Loucy (cell line): ENCODE measurements around the gene PLAC8L1.

Experiments
- H2AFZ ChIP-seq: fragments of 200-600 bp; sonication (generic); 2 replicates; pipeline ENCODE4 v1.6.0; 2016; ENCODE audit warnings: antibody characterized with exemption, mild to moderate bottlenecking, low read length, moderate library complexity
- H3F3A ChIP-seq: fragments of 200-600 bp; 2 replicates; pipeline ENCODE4 v1.6.0; 2016; ENCODE audit warnings: antibody characterized with exemption, low read depth, mild to moderate bottlenecking
- H3K27me3 ChIP-seq: fragments of 200-600 bp; sonication (generic); 2 replicates; pipeline ENCODE4 v1.6.1; 2014; ENCODE audit warnings: low read length, mild to moderate bottlenecking; ENCODE audit not compliant: insufficient read depth, poor library complexity, severe bottlenecking
- H3K36me3 ChIP-seq: fragments of 200-600 bp; sonication (generic); 2 replicates; pipeline ENCODE4 v1.6.1; 2016; ENCODE audit warnings: low read length; ENCODE audit not compliant: insufficient read depth
- H3K4me1 ChIP-seq: fragments of 200-600 bp; sonication (generic); 2 replicates; pipeline ENCODE4 v1.5.1; 2014; ENCODE audit warnings: low read length, mild to moderate bottlenecking; ENCODE audit not compliant: insufficient read depth, poor library complexity, severe bottlenecking
- H3K4me2 ChIP-seq: fragments of 200-600 bp; sonication (generic); 2 replicates; pipeline ENCODE4 v1.6.0; 2014; ENCODE audit warnings: antibody characterized with exemption, low read length, low read depth, mild to moderate bottlenecking; ENCODE audit not compliant: poor library complexity, severe bottlenecking
- H3K4me3 ChIP-seq: fragments of 200-600 bp; sonication (generic); 2 replicates; pipeline ENCODE4 v1.5.1; 2014; ENCODE audit warnings: low read length, mild to moderate bottlenecking, mixed read lengths; ENCODE audit not compliant: poor library complexity, severe bottlenecking
- H3K79me2 ChIP-seq: fragments of 200-600 bp; sonication (generic); 2 replicates; pipeline ENCODE4 v1.6.1; 2014; ENCODE audit warnings: low read length; ENCODE audit not compliant: insufficient read depth
- H3K9ac ChIP-seq: fragments of 200-600 bp; sonication (generic); 2 replicates; pipeline ENCODE4 v1.6.0; 2014; ENCODE audit warnings: mild to moderate bottlenecking, low read depth, low read length, moderate library complexity; ENCODE audit not compliant: poor library complexity, severe bottlenecking
- H3K9me2 ChIP-seq: fragments of 200-600 bp; sonication (generic); replicated peaks from 2 replicates; pipeline ENCODE4 v1.6.1; 2016; ENCODE audit warnings: low read depth, low read length, mixed read lengths
- H3K9me3 ChIP-seq: fragments of 200-600 bp; sonication (generic); 2 replicates; pipeline ENCODE4 v1.6.1; 2014; ENCODE audit warnings: mild to moderate bottlenecking, antibody characterized with exemption, low read length, low read depth; ENCODE audit not compliant: insufficient read depth
- H4K20me1 ChIP-seq: fragments of 200-600 bp; sonication (generic); 2 replicates; pipeline ENCODE4 v1.6.0; 2014; ENCODE audit warnings: antibody characterized with exemption, low read length, mild to moderate bottlenecking; ENCODE audit not compliant: insufficient read depth, poor library complexity, severe bottlenecking
- EZH2phosphoT487 ChIP-seq: fragments of 200-600 bp; IDR thresholded peaks from 2 replicates; pipeline ENCODE4 v1.6.1; 2018; ENCODE audit warnings: antibody characterized with exemption, mild to moderate bottlenecking, moderate library complexity, borderline replicate concordance
- TF ChIP-seq, protein P1 (sequence below): fragments of 200-600 bp; sonication (generic); conservative IDR thresholded peaks from 2 replicates; pipeline ENCODE4 v1.5.1; 2014; ENCODE audit warnings: mild to moderate bottlenecking, antibody characterized with exemption, low read length

Gene PLAC8L1

GRCh38 chr5:146040527-146040926 is 64.8 kb downstream of the PLAC8L1 start:
- H4K20me1 ChIP-seq = no peaks in the 10 kb centered on the region
- H3K9ac ChIP-seq = no peak overlapping the region
- H2AFZ ChIP-seq = no peak overlapping the region
- no peak overlapping the region for H3K4me2 ChIP-seq
- no peaks in the 10 kb centered on the region for H3K79me2 ChIP-seq
- no peaks in the 10 kb centered on the region for H3F3A ChIP-seq
- H3K4me3 ChIP-seq = no peak overlapping the region
- H3K9me2 ChIP-seq = no peaks in the 10 kb centered on the region
- H3K9me3 ChIP-seq = no peaks in the 10 kb centered on the region
- no peak for TF ChIP-seq EZH2phosphoT487
- TF ChIP-seq, protein P1, sequence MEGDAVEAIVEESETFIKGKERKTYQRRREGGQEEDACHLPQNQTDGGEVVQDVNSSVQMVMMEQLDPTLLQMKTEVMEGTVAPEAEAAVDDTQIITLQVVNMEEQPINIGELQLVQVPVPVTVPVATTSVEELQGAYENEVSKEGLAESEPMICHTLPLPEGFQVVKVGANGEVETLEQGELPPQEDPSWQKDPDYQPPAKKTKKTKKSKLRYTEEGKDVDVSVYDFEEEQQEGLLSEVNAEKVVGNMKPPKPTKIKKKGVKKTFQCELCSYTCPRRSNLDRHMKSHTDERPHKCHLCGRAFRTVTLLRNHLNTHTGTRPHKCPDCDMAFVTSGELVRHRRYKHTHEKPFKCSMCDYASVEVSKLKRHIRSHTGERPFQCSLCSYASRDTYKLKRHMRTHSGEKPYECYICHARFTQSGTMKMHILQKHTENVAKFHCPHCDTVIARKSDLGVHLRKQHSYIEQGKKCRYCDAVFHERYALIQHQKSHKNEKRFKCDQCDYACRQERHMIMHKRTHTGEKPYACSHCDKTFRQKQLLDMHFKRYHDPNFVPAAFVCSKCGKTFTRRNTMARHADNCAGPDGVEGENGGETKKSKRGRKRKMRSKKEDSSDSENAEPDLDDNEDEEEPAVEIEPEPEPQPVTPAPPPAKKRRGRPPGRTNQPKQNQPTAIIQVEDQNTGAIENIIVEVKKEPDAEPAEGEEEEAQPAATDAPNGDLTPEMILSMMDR = no peak
- peaks cover 11% of the 10 kb centered on the region for H3K4me1 ChIP-seq
- no peaks in the 10 kb centered on the region for H3K36me3 ChIP-seq
- no peaks in the 10 kb centered on the region for H3K27me3 ChIP-seq

DNA sequence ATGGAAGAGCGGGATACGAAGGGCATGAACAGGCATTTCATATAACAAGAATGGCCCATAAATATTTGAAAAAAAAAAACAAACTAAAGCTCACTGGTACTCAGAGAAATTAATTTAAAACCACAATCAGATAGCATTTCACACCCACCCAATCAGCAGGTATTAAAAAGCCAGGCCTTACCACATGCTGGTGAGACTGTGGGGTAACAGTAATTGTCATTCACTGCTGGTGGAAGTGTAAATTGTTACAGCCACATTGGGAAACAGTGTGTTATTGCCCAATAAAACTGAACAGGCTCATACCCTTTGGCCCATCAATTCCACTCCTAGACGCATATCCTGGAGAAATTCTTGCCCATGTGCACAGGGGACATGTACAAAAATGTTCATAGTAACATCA is 66.0 kb downstream of the PLAC8L1 start:
- Histone ChIP-seq H3K4me1 (peaks cover 11% of the 10 kb centered on the region), H3F3A (no peaks in the 10 kb centered on the region), H3K27me3 (no peaks in the 10 kb centered on the region), H4K20me1 (no peaks in the 10 kb centered on the region), H3K79me2 (no peaks in the 10 kb centered on the region), H3K4me3 (no peak overlapping the region), H3K9me2 (no peaks in the 10 kb centered on the region), H2AFZ (no peak overlapping the region), H3K9me3 (no peaks in the 10 kb centered on the region), H3K4me2 (no peak overlapping the region), H3K36me3 (no peaks in the 10 kb centered on the region), H3K9ac (no peak overlapping the region)
- no peak for TF ChIP-seq EZH2phosphoT487
- TF ChIP-seq, protein P1 = no peak

DNA sequence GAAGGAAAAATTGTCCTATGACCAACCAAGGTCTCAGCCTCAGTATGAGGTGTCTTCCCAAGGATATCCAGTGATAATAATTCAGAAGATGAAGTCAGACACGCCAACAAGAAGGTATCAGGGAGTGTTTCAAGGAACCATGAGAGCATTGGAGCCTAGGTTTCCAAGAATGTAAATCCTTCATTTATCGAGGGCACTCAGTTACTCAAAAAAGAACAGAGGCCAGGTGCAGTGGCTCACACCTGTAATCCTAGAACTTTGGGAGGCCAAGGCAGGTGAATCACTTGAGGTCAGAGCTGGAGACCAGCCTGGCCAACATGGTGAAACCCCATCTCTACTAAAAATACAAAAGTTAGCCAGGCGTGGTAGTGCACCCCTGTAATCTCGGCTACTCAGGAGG is 70.8 kb downstream of the PLAC8L1 start:
- H3F3A ChIP-seq = no peaks in the 10 kb centered on the region
- H3K79me2 ChIP-seq = no peaks in the 10 kb centered on the region
- H3K4me3 ChIP-seq = no peak overlapping the region
- H4K20me1 ChIP-seq = no peaks in the 10 kb centered on the region
- no peak overlapping the region for H3K4me2 ChIP-seq
- no peaks in the 10 kb centered on the region for H3K9me2 ChIP-seq
- TF ChIP-seq, protein P1 = no peak
- no peak for TF ChIP-seq EZH2phosphoT487
- H3K9ac ChIP-seq = no peak overlapping the region
- H3K4me1 ChIP-seq = peaks cover under 1% of the 10 kb centered on the region
- no peaks in the 10 kb centered on the region for H3K27me3 ChIP-seq
- H3K36me3 ChIP-seq = no peaks in the 10 kb centered on the region
- H2AFZ ChIP-seq = no peak overlapping the region
- no peaks in the 10 kb centered on the region for H3K9me3 ChIP-seq
